SK-N-SH (cell line): ENCODE measurements around the gene KYAT1.

ENCODE experiments used
- CHD2 ChIP-seq: fragments of 150-350 bp; IDR thresholded peaks from 2 replicates; pipeline ENCODE4 v1.6.1; 2018; ENCODE audit warnings: low read length; ENCODE audit not compliant: partially characterized antibody
- ELF1 ChIP-seq: IDR thresholded peaks from 2 replicates; pipeline ENCODE4 v1.4.0; 2012
- EP300 ChIP-seq, 2 experiments: IDR thresholded peaks; 2 replicates each; pipeline versions ENCODE4 v1.4.0 to v1.6.1; 2012; ENCODE audit warnings: borderline replicate concordance in 1 of 2, low read depth in 1 of 2, low read length in 1 of 2
- EZH2phosphoT487 ChIP-seq: fragments of 200-600 bp; sonication (generic); IDR thresholded peaks from 2 replicates; pipeline ENCODE4 v1.6.1; 2017; ENCODE audit warnings: low read depth, mixed run types, mild to moderate bottlenecking, antibody characterized with exemption, moderate library complexity, borderline replicate concordance
- FOXM1 ChIP-seq: IDR thresholded peaks from 2 replicates; pipeline ENCODE4 v1.4.0; 2012; ENCODE audit warnings: low read depth, mild to moderate bottlenecking
- GABPA ChIP-seq: IDR thresholded peaks from 2 replicates; pipeline ENCODE4 v1.4.0; 2012; ENCODE audit warnings: low read depth, mild to moderate bottlenecking
- RAD21 ChIP-seq: IDR thresholded peaks from 2 replicates; pipeline ENCODE4 v1.6.1; 2012; ENCODE audit warnings: mild to moderate bottlenecking, low read length
- RCOR1 ChIP-seq: fragments of 150-350 bp; IDR thresholded peaks from 2 replicates; pipeline ENCODE4 v1.6.1; 2017; ENCODE audit warnings: antibody characterized with exemption, low read length
- TAF1 ChIP-seq: IDR thresholded peaks from 2 replicates; pipeline ENCODE4 v1.6.1; 2012; ENCODE audit warnings: low read depth, mild to moderate bottlenecking, low read length, moderate library complexity, borderline replicate concordance
- TCF12 ChIP-seq: IDR thresholded peaks from 2 replicates; pipeline ENCODE4 v1.4.0; 2012
- YY1 ChIP-seq: IDR thresholded peaks from 2 replicates; pipeline ENCODE4 v1.4.0; 2012; ENCODE audit warnings: low read depth, mild to moderate bottlenecking
- TF ChIP-seq, protein P1 (sequence below): fragments of 200-600 bp; sonication (generic); IDR thresholded peaks from 2 replicates; pipeline ENCODE4 v1.6.1; 2017; ENCODE audit warnings: antibody characterized with exemption, mild to moderate bottlenecking, moderate library complexity
- TF ChIP-seq, protein P2 (sequence below): fragments of 150-350 bp; IDR thresholded peaks from 2 replicates; pipeline ENCODE4 v1.6.1; 2017; ENCODE audit warnings: antibody characterized with exemption, low read length, low read depth, borderline replicate concordance
- TF ChIP-seq, protein P3 (sequence below): IDR thresholded peaks from 2 replicates; pipeline ENCODE4 v1.6.1; 2012; ENCODE audit warnings: mild to moderate bottlenecking, low read depth, low read length, moderate library complexity

DNA sequence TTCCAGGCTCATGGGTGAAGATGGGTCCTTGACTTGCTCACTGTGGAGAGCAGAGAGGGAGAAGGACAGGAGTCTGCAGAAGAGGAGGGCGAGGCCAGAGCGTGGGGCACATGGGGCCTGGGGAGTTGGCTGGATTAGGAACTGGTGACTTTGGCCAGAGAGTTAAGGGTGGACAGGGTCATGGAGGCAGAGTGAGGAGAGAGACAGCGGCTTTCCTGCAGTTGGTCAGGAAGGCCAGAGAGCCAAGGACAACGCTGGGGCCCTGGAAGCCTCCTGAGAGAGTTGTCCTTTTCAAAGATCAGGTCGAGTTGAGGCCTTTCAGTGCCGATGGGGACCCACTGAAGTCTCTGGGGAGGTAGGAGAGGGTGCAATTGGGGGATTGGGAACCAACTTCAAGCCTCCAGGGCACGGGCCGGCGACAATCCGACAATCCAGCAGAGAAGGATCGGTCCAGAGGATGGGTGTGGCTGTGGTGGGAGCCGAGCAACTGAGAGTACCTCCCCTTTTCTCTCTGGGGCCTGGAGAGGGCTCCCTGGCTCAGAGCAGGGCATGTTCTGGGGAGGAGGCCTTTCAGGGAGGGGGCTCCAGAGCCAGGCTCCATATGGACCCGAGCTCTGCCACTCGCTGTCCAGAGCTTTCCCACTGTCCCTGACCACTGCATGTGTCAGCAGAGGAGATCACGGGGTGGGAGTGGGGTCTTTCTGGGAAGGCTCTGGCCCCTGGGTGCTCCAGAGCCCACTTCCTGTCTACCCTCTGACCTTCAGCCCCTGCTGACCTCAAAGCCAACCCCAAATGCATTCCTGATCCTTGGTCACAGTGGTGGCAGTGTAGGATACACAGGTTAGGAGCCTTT lies 31.5 kb upstream of the KYAT1 start:
- TF ChIP-seq, protein P1, sequence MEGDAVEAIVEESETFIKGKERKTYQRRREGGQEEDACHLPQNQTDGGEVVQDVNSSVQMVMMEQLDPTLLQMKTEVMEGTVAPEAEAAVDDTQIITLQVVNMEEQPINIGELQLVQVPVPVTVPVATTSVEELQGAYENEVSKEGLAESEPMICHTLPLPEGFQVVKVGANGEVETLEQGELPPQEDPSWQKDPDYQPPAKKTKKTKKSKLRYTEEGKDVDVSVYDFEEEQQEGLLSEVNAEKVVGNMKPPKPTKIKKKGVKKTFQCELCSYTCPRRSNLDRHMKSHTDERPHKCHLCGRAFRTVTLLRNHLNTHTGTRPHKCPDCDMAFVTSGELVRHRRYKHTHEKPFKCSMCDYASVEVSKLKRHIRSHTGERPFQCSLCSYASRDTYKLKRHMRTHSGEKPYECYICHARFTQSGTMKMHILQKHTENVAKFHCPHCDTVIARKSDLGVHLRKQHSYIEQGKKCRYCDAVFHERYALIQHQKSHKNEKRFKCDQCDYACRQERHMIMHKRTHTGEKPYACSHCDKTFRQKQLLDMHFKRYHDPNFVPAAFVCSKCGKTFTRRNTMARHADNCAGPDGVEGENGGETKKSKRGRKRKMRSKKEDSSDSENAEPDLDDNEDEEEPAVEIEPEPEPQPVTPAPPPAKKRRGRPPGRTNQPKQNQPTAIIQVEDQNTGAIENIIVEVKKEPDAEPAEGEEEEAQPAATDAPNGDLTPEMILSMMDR, result no peak
- TF ChIP-seq CHD2 (no peak), RAD21 (no peak), ELF1 (no peak), FOXM1 (no peak), EZH2phosphoT487 (no peak), GABPA (no peak), TCF12 (no peak), RCOR1 (no peak), YY1 (no peak), TAF1 (no peak), EP300 (IDR thresholded peaks at IDR 0.05; ENCODE audit: borderline replicate concordance in 1 of 2, low read depth in 1 of 2, low read length in 1 of 2) (no peak)
- TF ChIP-seq, protein P2, sequence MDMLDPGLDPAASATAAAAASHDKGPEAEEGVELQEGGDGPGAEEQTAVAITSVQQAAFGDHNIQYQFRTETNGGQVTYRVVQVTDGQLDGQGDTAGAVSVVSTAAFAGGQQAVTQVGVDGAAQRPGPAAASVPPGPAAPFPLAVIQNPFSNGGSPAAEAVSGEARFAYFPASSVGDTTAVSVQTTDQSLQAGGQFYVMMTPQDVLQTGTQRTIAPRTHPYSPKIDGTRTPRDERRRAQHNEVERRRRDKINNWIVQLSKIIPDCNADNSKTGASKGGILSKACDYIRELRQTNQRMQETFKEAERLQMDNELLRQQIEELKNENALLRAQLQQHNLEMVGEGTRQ, result no peak
- TF ChIP-seq, protein P3, sequence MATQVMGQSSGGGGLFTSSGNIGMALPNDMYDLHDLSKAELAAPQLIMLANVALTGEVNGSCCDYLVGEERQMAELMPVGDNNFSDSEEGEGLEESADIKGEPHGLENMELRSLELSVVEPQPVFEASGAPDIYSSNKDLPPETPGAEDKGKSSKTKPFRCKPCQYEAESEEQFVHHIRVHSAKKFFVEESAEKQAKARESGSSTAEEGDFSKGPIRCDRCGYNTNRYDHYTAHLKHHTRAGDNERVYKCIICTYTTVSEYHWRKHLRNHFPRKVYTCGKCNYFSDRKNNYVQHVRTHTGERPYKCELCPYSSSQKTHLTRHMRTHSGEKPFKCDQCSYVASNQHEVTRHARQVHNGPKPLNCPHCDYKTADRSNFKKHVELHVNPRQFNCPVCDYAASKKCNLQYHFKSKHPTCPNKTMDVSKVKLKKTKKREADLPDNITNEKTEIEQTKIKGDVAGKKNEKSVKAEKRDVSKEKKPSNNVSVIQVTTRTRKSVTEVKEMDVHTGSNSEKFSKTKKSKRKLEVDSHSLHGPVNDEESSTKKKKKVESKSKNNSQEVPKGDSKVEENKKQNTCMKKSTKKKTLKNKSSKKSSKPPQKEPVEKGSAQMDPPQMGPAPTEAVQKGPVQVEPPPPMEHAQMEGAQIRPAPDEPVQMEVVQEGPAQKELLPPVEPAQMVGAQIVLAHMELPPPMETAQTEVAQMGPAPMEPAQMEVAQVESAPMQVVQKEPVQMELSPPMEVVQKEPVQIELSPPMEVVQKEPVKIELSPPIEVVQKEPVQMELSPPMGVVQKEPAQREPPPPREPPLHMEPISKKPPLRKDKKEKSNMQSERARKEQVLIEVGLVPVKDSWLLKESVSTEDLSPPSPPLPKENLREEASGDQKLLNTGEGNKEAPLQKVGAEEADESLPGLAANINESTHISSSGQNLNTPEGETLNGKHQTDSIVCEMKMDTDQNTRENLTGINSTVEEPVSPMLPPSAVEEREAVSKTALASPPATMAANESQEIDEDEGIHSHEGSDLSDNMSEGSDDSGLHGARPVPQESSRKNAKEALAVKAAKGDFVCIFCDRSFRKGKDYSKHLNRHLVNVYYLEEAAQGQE, result no peak
